ENCODE data around the gene MRAS.

Gene MRAS

GRCh38 chr3:138334608-138335007, 13.8 kb upstream of the MRAS start:
- TF ChIP-seq MYC (IDR thresholded peaks at IDR 0.05; ENCODE audit: low read depth, low read length) = no peak
- TF ChIP-seq CTCF (IDR thresholded peaks at IDR 0.05; ENCODE audit: low read depth, low read length) = no peak
- TF ChIP-seq MAX (IDR thresholded peaks at IDR 0.05; ENCODE audit: low read depth, low read length) = no peak
- TF ChIP-seq POLR2A (IDR thresholded peaks at IDR 0.05; ENCODE audit: extremely low read depth, insufficient read length) = no peak
- no peak for DNase-seq (ENCODE audit: low read depth)
- H3K4me3 ChIP-seq (ENCODE audit: low read depth, low read length) = no peak overlapping the region

- no peak overlapping the region for H3K4me3 ChIP-seq (ENCODE audit: low read depth, low read length)
- TF ChIP-seq MYC (IDR thresholded peaks at IDR 0.05; ENCODE audit: low read depth, low read length) = no peak
- no peak for TF ChIP-seq MAX (IDR thresholded peaks at IDR 0.05; ENCODE audit: low read depth, low read length)
- TF ChIP-seq CTCF (IDR thresholded peaks at IDR 0.05; ENCODE audit: low read depth, low read length) = no peak
- no peak for TF ChIP-seq POLR2A (IDR thresholded peaks at IDR 0.05; ENCODE audit: extremely low read depth, insufficient read length)
- no peak for DNase-seq (ENCODE audit: low read depth)
Measured at GRCh38 chr3:138336454-138336999, 11.9 kb upstream of the MRAS start.

- DNase-seq (ENCODE audit: low read depth) = no peak
- H3K4me3 ChIP-seq (ENCODE audit: low read depth, low read length) = no peak overlapping the region
- no peak for TF ChIP-seq MYC (IDR thresholded peaks at IDR 0.05; ENCODE audit: low read depth, low read length)
- TF ChIP-seq CTCF (IDR thresholded peaks at IDR 0.05; ENCODE audit: low read depth, low read length) = no peak
- TF ChIP-seq MAX (IDR thresholded peaks at IDR 0.05; ENCODE audit: low read depth, low read length) = no peak
- TF ChIP-seq POLR2A (IDR thresholded peaks at IDR 0.05; ENCODE audit: extremely low read depth, insufficient read length) = no peak
Measured at GRCh38 chr3:138338244-138338643, 10.1 kb upstream of the MRAS start.

GRCh38 chr3:138338811-138339210, 9.6 kb upstream of the MRAS start:
- H3K4me3 ChIP-seq (ENCODE audit: low read depth, low read length) = no peak overlapping the region
- DNase-seq (ENCODE audit: low read depth) = no peak
- no peak for TF ChIP-seq CTCF (IDR thresholded peaks at IDR 0.05; ENCODE audit: low read depth, low read length)

- DNase-seq (ENCODE audit: low read depth) = no peak
- H3K4me3 ChIP-seq (ENCODE audit: low read depth, low read length) = no peak overlapping the region
- TF ChIP-seq MAX (IDR thresholded peaks at IDR 0.05; ENCODE audit: low read depth, low read length) (no peak), CTCF (IDR thresholded peaks at IDR 0.05; ENCODE audit: low read depth, low read length) (no peak), POLR2A (IDR thresholded peaks at IDR 0.05; ENCODE audit: extremely low read depth, insufficient read length) (no peak), MYC (IDR thresholded peaks at IDR 0.05; ENCODE audit: low read depth, low read length) (no peak)
Measured at GRCh38 chr3:138340511-138340910, 7.9 kb upstream of the MRAS start.

GRCh38 chr3:138344754-138345153, 3.6 kb upstream of the MRAS start:
- no peak for TF ChIP-seq MAX (IDR thresholded peaks at IDR 0.05; ENCODE audit: low read depth, low read length)
- TF ChIP-seq CTCF (IDR thresholded peaks at IDR 0.05; ENCODE audit: low read depth, low read length) = no peak
- TF ChIP-seq POLR2A (IDR thresholded peaks at IDR 0.05; ENCODE audit: extremely low read depth, insufficient read length) = no peak
- TF ChIP-seq MYC (IDR thresholded peaks at IDR 0.05; ENCODE audit: low read depth, low read length) = no peak
- DNase-seq (ENCODE audit: low read depth) = no peak

More at GRCh38 chr3:138344754-138345153, 3.6 kb upstream of the MRAS start:
- H3K4me3 ChIP-seq (ENCODE audit: low read depth, low read length) = no peak overlapping the region

All from NB4 (cell line).